ENCODE measurements around the gene INPP4A. TPM values are rescaled to one million over a fixed set of nuclear protein-coding genes. Genes with fewer than 3 reads are reported as not detected.

INPP4A gene
- polyA plus RNA-seq, 2 of the 4 experiments (the other 2 are of a cell fraction) = 9.4 to 16.0 TPM

DNA sequence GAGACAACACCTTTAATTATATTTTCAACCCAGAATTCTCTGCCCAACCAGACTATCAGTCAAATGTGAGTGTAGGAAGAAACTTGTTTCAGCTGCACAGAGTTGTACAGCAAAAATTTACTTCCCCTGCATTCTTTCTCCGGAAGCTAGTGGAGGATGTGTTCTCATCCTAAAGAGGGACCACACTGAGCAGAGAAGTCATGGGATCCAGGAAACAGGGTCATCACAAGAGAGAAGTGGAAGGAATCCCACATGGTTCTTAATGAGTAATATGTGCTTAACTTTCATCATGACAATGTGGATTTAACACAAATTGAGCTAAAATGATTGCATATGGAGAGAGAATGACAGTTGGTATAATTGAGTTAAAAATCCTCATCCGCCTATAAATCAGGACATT, 78.2 kb downstream of the INPP4A start:
- H3K27ac ChIP-seq = no peak overlapping the region
- H3K9me3 ChIP-seq = no peaks in the 10 kb centered on the region
- ChIA-PET CTCF (interaction anchor here (1.4 kb wide), 1 partner anchor 18 kb away, joined by 4 read pairs; no protein-coding TSS in a partner anchor), POLR2A (no interaction called here)
- TF ChIP-seq KDM1A (IDR thresholded peaks at IDR 0.05; ENCODE audit: low read depth) = no peak
- TF ChIP-seq HDAC2 (IDR thresholded peaks at IDR 0.05) = no peak
- TF ChIP-seq FOSB (CRISPR knock-in tag; IDR thresholded peaks at IDR 0.05) = no peak
- TF ChIP-seq JUNB (IDR thresholded peaks at IDR 0.05) = no peak
- TF ChIP-seq, protein P1, sequence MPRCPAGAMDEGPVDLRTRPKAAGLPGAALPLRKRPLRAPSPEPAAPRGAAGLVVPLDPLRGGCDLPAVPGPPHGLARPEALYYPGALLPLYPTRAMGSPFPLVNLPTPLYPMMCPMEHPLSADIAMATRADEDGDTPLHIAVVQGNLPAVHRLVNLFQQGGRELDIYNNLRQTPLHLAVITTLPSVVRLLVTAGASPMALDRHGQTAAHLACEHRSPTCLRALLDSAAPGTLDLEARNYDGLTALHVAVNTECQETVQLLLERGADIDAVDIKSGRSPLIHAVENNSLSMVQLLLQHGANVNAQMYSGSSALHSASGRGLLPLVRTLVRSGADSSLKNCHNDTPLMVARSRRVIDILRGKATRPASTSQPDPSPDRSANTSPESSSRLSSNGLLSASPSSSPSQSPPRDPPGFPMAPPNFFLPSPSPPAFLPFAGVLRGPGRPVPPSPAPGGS (IDR thresholded peaks at IDR 0.05) = no peak
- FAIRE-seq = no peak
- no peaks in the 10 kb centered on the region for H3K4me1 ChIP-seq
- WGBS (ENCODE audit: missing lambda C conversion rate) = 93% methylated on average over 2 of the region's 2 CpGs
- DNase-seq (ENCODE audit: low read depth in 1 of 2, low spot score in 1 of 2) = no peak
- no peak for ATAC-seq
- H3K4me3 ChIP-seq = no peak overlapping the region
- H3K4me2 ChIP-seq = no peak overlapping the region

DNA sequence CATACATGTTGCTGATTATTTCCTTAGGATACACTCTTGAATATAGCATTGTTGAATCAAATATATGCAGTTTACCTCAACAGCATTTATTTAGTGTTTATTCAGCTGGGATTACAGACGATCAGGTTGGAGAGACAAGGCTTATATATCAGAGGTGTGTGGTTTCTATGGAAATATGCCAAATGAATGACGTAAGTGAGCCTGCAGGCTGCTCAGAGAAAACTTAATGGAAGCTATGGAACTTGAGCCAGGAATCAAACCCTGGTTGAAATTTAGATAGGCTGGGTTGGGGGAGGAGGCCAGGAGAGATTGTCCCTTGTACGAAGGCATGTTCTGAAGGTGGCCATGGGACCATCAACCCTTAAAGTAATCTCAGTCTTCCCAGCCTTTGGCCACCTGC, 79.5 kb downstream of the INPP4A start:
- no peak for FAIRE-seq

More for the DNA sequence above, 79.5 kb downstream of the INPP4A start:
- Histone ChIP-seq H3K4me3 (no peak overlapping the region), H3K9me3 (no peaks in the 10 kb centered on the region), H3K4me1 (no peaks in the 10 kb centered on the region), H3K27ac (no peak overlapping the region), H3K4me2 (no peak overlapping the region)
- TF ChIP-seq NPAS2 (CRISPR knock-in tag; IDR thresholded peaks at IDR 0.05; ENCODE audit: borderline replicate concordance) (no peak), POLR2A (IDR thresholded peaks at IDR 0.05; ENCODE audit: low read length) (no peak), EHF (CRISPR knock-in tag; IDR thresholded peaks at IDR 0.05) (no peak), PHF8 (IDR thresholded peaks at IDR 0.05; ENCODE audit: borderline replicate concordance, low read depth) (no peak), FOSL2 (IDR thresholded peaks at IDR 0.05) (no peak), FOSL2 (CRISPR knock-in tag; IDR thresholded peaks at IDR 0.05) (no peak), CHD2 (IDR thresholded peaks at IDR 0.05; ENCODE audit: low read length, partially characterized antibody) (no peak), HOXB5 (CRISPR knock-in tag; IDR thresholded peaks at IDR 0.05) (no peak), GATA3 (IDR thresholded peaks at IDR 0.05; ENCODE audit: borderline replicate concordance) (no peak), ZNF302 (CRISPR knock-in tag; IDR thresholded peaks at IDR 0.05) (no peak), RFX5 (IDR thresholded peaks at IDR 0.05) (no peak), RARB (CRISPR knock-in tag; IDR thresholded peaks at IDR 0.05) (no peak), HOXA7 (CRISPR knock-in tag; IDR thresholded peaks at IDR 0.05) (no peak), CHD4 (IDR thresholded peaks at IDR 0.05; ENCODE audit: borderline replicate concordance) (no peak), BHLHE40 (IDR thresholded peaks at IDR 0.05; ENCODE audit: low read depth, low read length) (no peak), ZC3H11A (IDR thresholded peaks at IDR 0.05) (no peak)
- TF ChIP-seq, protein P2, sequence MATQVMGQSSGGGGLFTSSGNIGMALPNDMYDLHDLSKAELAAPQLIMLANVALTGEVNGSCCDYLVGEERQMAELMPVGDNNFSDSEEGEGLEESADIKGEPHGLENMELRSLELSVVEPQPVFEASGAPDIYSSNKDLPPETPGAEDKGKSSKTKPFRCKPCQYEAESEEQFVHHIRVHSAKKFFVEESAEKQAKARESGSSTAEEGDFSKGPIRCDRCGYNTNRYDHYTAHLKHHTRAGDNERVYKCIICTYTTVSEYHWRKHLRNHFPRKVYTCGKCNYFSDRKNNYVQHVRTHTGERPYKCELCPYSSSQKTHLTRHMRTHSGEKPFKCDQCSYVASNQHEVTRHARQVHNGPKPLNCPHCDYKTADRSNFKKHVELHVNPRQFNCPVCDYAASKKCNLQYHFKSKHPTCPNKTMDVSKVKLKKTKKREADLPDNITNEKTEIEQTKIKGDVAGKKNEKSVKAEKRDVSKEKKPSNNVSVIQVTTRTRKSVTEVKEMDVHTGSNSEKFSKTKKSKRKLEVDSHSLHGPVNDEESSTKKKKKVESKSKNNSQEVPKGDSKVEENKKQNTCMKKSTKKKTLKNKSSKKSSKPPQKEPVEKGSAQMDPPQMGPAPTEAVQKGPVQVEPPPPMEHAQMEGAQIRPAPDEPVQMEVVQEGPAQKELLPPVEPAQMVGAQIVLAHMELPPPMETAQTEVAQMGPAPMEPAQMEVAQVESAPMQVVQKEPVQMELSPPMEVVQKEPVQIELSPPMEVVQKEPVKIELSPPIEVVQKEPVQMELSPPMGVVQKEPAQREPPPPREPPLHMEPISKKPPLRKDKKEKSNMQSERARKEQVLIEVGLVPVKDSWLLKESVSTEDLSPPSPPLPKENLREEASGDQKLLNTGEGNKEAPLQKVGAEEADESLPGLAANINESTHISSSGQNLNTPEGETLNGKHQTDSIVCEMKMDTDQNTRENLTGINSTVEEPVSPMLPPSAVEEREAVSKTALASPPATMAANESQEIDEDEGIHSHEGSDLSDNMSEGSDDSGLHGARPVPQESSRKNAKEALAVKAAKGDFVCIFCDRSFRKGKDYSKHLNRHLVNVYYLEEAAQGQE (IDR thresholded peaks at IDR 0.05) = no peak
- TF ChIP-seq, protein P3, sequence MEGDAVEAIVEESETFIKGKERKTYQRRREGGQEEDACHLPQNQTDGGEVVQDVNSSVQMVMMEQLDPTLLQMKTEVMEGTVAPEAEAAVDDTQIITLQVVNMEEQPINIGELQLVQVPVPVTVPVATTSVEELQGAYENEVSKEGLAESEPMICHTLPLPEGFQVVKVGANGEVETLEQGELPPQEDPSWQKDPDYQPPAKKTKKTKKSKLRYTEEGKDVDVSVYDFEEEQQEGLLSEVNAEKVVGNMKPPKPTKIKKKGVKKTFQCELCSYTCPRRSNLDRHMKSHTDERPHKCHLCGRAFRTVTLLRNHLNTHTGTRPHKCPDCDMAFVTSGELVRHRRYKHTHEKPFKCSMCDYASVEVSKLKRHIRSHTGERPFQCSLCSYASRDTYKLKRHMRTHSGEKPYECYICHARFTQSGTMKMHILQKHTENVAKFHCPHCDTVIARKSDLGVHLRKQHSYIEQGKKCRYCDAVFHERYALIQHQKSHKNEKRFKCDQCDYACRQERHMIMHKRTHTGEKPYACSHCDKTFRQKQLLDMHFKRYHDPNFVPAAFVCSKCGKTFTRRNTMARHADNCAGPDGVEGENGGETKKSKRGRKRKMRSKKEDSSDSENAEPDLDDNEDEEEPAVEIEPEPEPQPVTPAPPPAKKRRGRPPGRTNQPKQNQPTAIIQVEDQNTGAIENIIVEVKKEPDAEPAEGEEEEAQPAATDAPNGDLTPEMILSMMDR (IDR thresholded peaks at IDR 0.05) = no peak
- TF ChIP-seq, protein P4, sequence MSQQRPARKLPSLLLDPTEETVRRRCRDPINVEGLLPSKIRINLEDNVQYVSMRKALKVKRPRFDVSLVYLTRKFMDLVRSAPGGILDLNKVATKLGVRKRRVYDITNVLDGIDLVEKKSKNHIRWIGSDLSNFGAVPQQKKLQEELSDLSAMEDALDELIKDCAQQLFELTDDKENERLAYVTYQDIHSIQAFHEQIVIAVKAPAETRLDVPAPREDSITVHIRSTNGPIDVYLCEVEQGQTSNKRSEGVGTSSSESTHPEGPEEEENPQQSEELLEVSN (IDR thresholded peaks at IDR 0.05; ENCODE audit: borderline replicate concordance, low read depth) = no peak
- ATAC-seq = no peak
- 95% methylated on average over 3 of the region's 3 CpGs for WGBS (ENCODE audit: missing lambda C conversion rate)
- POLR2A ChIA-PET = no interaction called here
- DNase-seq (ENCODE audit: low read depth in 1 of 2, low spot score in 1 of 2) = no peak
- CTCF ChIA-PET = no interaction called here
